Right cardiac atrium (tissue), 5 donors: ENCODE data around the gene KRTAP6-3. TPM values are rescaled to one million over a fixed set of nuclear protein-coding genes. Genes with fewer than 3 reads are reported as not detected.

Experiments used
- ATAC-seq, 2 donors: fragments of 200-7000 bp; cut with Tn5 transposase; one replicate each; pipeline versions ENCODE4 v1.8.0 to v1.9.1; 2020; ENCODE audit warnings: moderate library complexity in 2 of 2, mild to moderate bottlenecking in 1 of 2
- DNase-seq, 3 donors: peaks; one replicate each; pipeline ENCODE4 v3.0.0-alpha.2; 2020
- H3K27ac ChIP-seq: one replicate; pipeline ENCODE4 v1.5.1; 2013; ENCODE audit warnings: mild to moderate bottlenecking, low read length, control low read depth, moderate library complexity
- H3K27me3 ChIP-seq: one replicate; pipeline ENCODE4 v1.6.1; 2013; ENCODE audit not compliant: control insufficient read depth, insufficient read depth
- H3K4me1 ChIP-seq: one replicate; pipeline ENCODE4 v1.6.1; 2013; ENCODE audit warnings: low read length; ENCODE audit not compliant: control insufficient read depth, insufficient read depth
- H3K4me3 ChIP-seq: one replicate; pipeline ENCODE4 v1.5.1; 2013; ENCODE audit warnings: low read length, control low read depth
- H3K9me3 ChIP-seq: one replicate; pipeline ENCODE4 v1.6.1; 2013; ENCODE audit warnings: low read length; ENCODE audit not compliant: control insufficient read depth
- WGBS: extraction: QIAGEN DNeasy Blood & Tissue Kit; methylation state at CpG from one replicate; pipeline ENCODE4 v1.1.7; 2013; 5-methylcytosine and 5-hydroxymethylcytosine counted together
- intact Hi-C, 4 donors: fragments of 100-400 bp; cut with DNase I; formaldehyde crosslinking; loops; one replicate each; pipeline versions ENCODE4 v1.11.0 to v1.14.0; 2022 to 2023
- long read RNA-seq, 4 donors: library from polyadenylated mRNA; unstranded; transcript quantifications; one replicate each; pipeline ENCODE4 v2.0.0, GENCODE V29; 2020 to 2021
- polyA plus RNA-seq: library from polyadenylated mRNA; stranded (reverse); fragments of 200-250 nt; gene quantifications from one replicate; pipeline ENCODE4 v1.2.3, GENCODE V29; 2013
- total RNA-seq, 4 donors: library from RNA; stranded (reverse); fragmentation: NEBNext Ultra II Directional; extraction: Animal tissue kit (Norgen Biotek cat#: 25700); gene quantifications; one replicate each; pipeline ENCODE4 v1.2.1, GENCODE V29; 2021
- donor health status: healthy with polysubstance abuse.
- donor health status: DM: no; HTN: yes; CAD: no.
- donor health status: DM: no; HTN: no; CAD: no.
- donor health status: DM: no; HTN: yes; CAD: no; lungs with severe emphysema.
- donor health status: DM: yes; HTN: yes; CAD: no.

The KRTAP6-3 gene, protein sequence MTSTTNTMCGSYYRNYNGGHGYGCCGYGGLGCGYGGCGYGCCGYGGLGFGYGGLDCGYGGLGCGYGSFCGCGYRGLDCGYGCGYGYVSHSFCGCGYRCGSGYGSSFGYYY
- total RNA-seq, result not detected
- not detected for polyA plus RNA-seq
- long read RNA-seq, donor 1, result 0 reads
- long read RNA-seq, donor 2, result 0 reads
- long read RNA-seq, donor 3, result 0 reads
- long read RNA-seq, donor 4, result 0 reads

DNA sequence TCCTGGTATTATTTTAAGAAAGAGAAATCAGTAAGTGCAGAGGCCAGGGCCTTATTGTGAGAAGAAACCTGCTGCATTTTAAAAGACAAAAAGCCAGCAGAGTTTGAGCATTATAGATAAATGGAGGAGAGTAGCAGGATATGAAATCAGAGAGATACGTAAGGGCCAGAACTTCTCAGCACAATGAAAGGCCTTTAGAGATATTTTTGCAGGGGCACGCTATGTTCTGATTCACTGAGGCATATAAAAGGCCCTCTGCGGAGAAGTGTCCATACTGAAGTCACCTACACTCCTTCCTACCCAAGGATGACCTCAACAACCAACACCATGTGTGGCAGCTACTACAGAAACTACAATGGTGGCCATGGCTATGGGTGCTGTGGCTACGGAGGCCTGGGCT is at the start of gene KRTAP6-3:
Gene KRTAP6-3, plus strand, starts transcription at position 301 of the 400 bp plus-strand sequence. Its CDS starts 6 bp downstream, at position 307.
- ATAC-seq (no peak), DNase-seq (no peak)
- H3K27me3 ChIP-seq, result no peaks in the 10 kb centered on the region
- intact Hi-C loops, result no loop called here
- H3K4me1 ChIP-seq, result no peaks in the 10 kb centered on the region
- H3K27ac ChIP-seq, result no peak within 1 kb of the TSS
- H3K9me3 ChIP-seq, result no peaks in the 10 kb centered on the region
- H3K4me3 ChIP-seq, result no peak within 1 kb of the TSS
- 90% methylated on average over 4 of the region's 4 CpGs for WGBS

DNA sequence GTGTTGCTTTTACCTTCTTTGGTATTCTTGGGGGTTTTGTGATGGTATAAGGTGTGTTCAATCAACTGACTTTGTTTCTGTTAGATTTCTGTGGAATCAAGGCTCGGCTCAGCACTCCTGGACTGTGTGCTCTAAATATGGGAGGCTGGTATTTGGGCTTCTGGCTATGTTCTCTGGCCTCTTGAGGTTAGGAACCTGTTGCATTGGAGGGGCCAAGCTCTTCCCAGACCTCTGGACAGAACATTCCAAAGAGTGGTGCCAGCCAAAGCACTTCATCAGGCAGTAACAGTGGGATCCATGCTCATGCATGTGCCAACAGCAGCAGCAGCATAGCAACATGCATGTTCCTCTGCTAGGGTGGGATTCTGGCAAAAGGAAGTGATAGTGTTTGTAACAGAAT is 39.5 kb upstream of the KRTAP6-3 start:
- no peaks in the 10 kb centered on the region for H3K4me1 ChIP-seq
- intact Hi-C loops, result no loop called here
- H3K27ac ChIP-seq, result no peak overlapping the region
- ATAC-seq, result peak in 1 of 2 donors; percentile 56
- H3K4me3 ChIP-seq, result no peak overlapping the region
- 50% methylated on average over 1 of the region's 1 CpG for WGBS
- H3K27me3 ChIP-seq, result no peaks in the 10 kb centered on the region
- DNase-seq, result no peak
- no peaks in the 10 kb centered on the region for H3K9me3 ChIP-seq

DNA sequence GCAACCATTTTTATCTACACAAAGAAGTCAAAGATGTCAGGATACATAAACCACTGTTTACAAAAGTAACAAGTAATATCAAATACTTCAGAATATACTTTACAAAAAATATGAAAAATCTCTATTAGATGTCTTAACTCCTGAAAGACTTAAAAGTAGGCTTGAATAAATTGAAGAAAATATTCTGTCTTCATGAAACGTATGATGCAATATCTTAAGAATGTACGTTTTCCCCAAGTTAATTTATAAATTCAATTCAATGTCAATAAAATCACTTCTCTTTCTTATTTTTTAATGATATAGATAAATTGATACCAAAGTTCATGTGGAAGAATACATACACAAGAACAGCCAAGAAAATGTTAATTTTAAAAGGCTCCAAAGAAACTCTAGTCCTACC is 37.1 kb upstream of the KRTAP6-3 start:
- H3K27me3 ChIP-seq, result no peaks in the 10 kb centered on the region
- DNase-seq (no peak), ATAC-seq (no peak)
- 87% methylated on average over 2 of the region's 2 CpGs for WGBS
- H3K9me3 ChIP-seq, result no peaks in the 10 kb centered on the region
- intact Hi-C loops, result no loop called here
- no peak overlapping the region for H3K27ac ChIP-seq
- no peaks in the 10 kb centered on the region for H3K4me1 ChIP-seq
- no peak overlapping the region for H3K4me3 ChIP-seq

DNA sequence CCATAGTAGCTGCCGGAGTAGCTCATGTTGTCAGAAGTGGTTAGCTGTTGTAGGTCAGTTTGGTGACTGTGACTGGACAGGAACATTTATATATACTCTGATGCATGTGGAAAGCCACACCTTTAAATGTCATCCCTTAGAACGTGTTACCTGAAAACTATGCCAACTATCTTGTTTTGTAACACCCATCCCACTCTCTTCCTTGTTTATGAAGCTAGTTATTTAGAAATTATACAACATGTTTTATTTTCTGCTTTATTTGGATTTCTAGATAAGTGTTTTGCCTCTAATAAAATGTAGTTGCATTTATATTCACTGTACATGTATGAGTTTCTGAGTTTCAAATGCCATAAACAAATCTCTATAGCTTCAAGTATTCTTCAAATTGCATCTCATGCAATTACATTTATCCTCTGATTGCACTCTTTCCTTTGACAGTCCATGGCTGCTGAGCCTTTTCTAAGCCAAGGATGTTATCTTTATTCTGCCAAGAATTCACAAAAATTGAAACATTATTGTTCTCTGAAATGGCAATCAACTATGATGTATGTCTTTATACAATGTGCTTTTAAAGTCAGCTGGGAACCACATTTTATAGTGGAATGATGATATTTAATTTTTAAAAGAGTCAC is 30.9 kb upstream of the KRTAP6-3 start, which contains the start of gene KRTAP19-7:
Gene KRTAP19-7, minus strand, starts transcription at position 51 of the 632 bp plus-strand sequence. Its CDS starts 25 bp downstream, at position 26.
- no peaks in the 10 kb centered on the region for H3K9me3 ChIP-seq
- intact Hi-C loops, result no loop called here
- no peaks in the 10 kb centered on the region for H3K27me3 ChIP-seq
- WGBS, result 56% methylated on average over 2 of the region's 2 CpGs
- H3K4me1 ChIP-seq, result no peaks in the 10 kb centered on the region
- ATAC-seq, result no peak
- no peak within 1 kb of the TSS for H3K27ac ChIP-seq
- no peak within 1 kb of the TSS for H3K4me3 ChIP-seq
- no peak for DNase-seq

DNA sequence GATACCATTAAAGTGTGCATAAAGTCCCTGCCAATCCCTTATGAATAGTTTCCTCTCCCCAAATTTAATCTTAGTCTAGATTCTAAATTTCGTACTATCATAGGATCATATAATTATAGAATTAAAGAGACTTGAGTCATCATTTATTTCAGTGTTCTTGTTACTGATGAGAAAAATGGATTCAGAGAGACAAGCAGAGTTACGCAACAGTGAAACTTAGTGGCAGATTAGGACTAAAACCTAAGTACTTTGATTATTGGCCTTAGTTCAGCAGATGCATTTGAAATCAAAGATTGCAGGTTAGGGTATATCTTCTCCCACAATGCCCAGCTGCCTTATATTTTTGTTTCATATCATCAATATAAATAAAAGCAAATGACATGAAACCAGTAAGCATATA is 30.3 kb upstream of the KRTAP6-3 start:
- intact Hi-C loops, result no loop called here
- H3K4me1 ChIP-seq, result no peaks in the 10 kb centered on the region
- DNase-seq (no peak), ATAC-seq (no peak)
- WGBS, result 56% methylated on average over 2 of the region's 2 CpGs
- H3K9me3 ChIP-seq, result no peaks in the 10 kb centered on the region
- no peak overlapping the region for H3K4me3 ChIP-seq
- no peak overlapping the region for H3K27ac ChIP-seq
- no peaks in the 10 kb centered on the region for H3K27me3 ChIP-seq

DNA sequence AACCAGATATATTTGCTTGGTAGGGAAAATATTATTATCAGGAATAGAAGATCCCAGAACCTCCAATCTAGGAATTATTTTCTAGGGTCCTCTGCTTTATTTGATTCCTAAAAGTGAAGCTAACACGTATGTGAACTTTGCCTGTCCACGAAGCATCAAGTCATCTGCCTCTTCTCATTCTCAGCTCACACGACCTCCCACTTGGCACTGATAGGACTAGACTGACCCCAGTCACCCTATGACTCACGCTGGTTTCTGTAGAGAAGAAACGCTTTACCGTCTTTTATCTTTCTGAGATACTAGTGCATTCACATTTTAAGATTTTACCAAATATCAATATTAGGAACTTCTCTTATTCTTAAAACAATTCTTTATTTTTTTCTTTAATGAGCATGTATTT is 29.2 kb upstream of the KRTAP6-3 start:
- DNase-seq (no peak), ATAC-seq (peak in 1 of 2 donors; percentile 73)
- H3K4me3 ChIP-seq, result no peak overlapping the region
- H3K4me1 ChIP-seq, result no peaks in the 10 kb centered on the region
- no peaks in the 10 kb centered on the region for H3K27me3 ChIP-seq
- no peak overlapping the region for H3K27ac ChIP-seq
- H3K9me3 ChIP-seq, result no peaks in the 10 kb centered on the region
- WGBS, result 22% methylated on average over 6 of the region's 6 CpGs
- intact Hi-C loops, result no loop called here

DNA sequence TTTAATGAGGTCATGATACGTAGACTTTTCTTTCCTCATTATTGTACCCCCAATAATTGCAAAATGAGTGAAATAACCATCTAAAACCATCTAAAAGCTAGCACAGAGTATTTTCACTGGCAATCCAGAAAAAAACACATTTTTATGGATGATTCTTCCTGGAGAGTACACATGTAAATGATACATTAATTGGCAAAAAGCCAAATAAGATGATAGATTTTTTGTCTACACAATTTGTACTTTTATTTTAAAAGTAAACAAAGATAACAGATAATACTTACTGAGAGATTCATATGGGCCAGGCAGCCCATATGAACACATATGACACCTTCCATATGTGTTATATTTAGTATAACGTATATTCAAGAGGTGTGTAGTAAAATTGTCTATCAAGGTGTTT is 28.6 kb upstream of the KRTAP6-3 start:
- intact Hi-C loops, result no loop called here

DNA sequence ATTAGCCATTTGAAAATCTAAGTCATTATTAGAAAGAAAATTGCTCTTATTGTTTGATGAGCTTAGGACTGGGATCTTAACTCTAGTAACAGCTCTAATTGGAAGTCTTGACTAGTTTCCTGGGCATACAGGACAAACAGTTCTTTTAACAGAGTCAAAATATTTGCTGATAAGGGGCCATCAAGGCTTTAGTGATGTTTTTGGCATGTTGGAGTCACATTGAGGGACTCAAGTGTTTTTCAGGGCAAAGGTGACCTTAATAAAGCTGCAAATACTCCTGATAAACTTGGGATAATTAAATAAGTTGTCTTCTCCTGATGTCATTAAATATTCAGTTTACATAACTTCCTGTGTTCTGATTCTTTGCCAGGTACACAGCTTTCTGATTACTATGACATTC is 24.6 kb upstream of the KRTAP6-3 start:
- ATAC-seq, result peak; percentile 41 to 59
- no peak for DNase-seq
- intact Hi-C loops, result no loop called here
- H3K9me3 ChIP-seq, result no peaks in the 10 kb centered on the region
- H3K4me1 ChIP-seq, result no peaks in the 10 kb centered on the region
- H3K4me3 ChIP-seq, result no peak overlapping the region
- H3K27me3 ChIP-seq, result no peaks in the 10 kb centered on the region
- no peak overlapping the region for H3K27ac ChIP-seq

More for the DNA sequence above, 28.6 kb upstream of the KRTAP6-3 start:
- Histone ChIP-seq H3K9me3 (no peaks in the 10 kb centered on the region), H3K4me3 (no peak overlapping the region), H3K4me1 (no peaks in the 10 kb centered on the region), H3K27ac (no peak overlapping the region), H3K27me3 (no peaks in the 10 kb centered on the region)
- ATAC-seq (no peak), DNase-seq (no peak)
- 82% methylated on average over 2 of the region's 2 CpGs for WGBS

DNA sequence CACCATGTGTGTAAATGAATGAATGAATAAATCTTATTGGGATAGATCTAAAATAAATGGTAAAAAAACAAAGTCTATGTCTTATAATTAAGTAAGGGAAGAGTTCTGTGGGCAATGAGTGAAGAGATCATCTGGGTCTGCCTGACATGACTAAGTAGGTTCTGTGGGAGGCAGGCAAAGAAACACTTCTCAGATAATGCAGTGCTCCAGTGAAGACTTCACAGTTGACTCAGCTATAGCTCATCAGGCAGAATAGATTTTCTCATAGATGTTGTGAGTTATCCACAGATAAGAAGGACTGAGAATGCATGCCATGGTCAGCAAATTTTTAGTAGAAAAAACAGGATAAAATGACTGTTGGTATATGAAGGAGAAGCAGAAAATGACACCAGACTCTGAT is 14.5 kb upstream of the KRTAP6-3 start:
- no peaks in the 10 kb centered on the region for H3K4me1 ChIP-seq
- intact Hi-C loops, result no loop called here
- no peak overlapping the region for H3K27ac ChIP-seq
- H3K4me3 ChIP-seq, result no peak overlapping the region
- no peak for DNase-seq
- H3K27me3 ChIP-seq, result no peaks in the 10 kb centered on the region
- no peaks in the 10 kb centered on the region for H3K9me3 ChIP-seq
- no peak for ATAC-seq

DNA sequence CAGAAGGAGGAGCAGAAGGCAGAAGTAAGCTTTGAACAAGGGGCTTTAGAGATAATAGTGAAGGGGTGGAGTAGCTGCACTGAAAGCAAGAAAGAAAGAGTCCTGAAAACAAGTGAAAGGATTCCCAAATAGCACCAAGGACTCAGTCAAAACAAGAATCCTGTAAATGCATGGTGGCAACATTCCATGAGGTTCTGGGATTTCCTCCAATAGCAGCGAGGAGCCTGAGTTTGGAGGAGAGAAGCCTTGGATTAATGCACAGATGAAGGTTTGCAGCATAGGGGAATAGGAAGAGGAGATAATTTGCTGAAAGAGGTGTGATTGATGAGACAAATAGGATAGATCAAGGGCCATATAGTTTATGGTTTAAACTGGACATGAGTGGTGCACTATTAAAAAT is 12.9 kb upstream of the KRTAP6-3 start:
- intact Hi-C loops, result no loop called here
- Histone ChIP-seq H3K27ac (no peak overlapping the region), H3K27me3 (no peaks in the 10 kb centered on the region), H3K4me1 (no peaks in the 10 kb centered on the region), H3K4me3 (no peak overlapping the region), H3K9me3 (no peaks in the 10 kb centered on the region)
- DNase-seq, result no peak
- 24% methylated on average over 1 of the region's 1 CpG for WGBS
- no peak for ATAC-seq

DNA sequence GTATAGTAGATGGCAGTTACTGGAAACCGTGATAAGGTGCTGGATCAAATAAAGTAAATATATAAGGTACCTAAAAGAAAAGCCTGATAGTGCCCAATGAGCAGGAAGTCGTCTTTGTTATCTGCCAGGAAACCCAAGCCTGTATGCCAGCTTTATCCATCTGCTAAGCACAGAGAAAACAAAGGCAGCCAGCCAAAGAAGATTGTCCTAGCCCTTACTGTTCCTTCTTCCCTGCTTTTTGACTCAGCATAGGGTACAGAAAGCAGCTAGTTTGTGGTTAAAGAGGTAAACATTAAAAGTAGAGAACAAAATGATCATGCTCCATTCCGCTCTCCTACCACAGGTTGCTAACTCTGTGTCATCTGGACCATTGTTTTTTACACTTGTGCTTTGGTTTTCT is 12.1 kb upstream of the KRTAP6-3 start:
- ATAC-seq, result no peak

More for the DNA sequence above, 12.1 kb upstream of the KRTAP6-3 start:
- Histone ChIP-seq H3K4me1 (no peaks in the 10 kb centered on the region), H3K9me3 (no peaks in the 10 kb centered on the region), H3K27ac (no peak overlapping the region), H3K27me3 (no peaks in the 10 kb centered on the region), H3K4me3 (no peak overlapping the region)
- intact Hi-C loops, result no loop called here
- DNase-seq, result no peak
- WGBS, result 53% methylated on average over 3 of the region's 3 CpGs
